ENCODE results near the gene DDX42.

DNA sequence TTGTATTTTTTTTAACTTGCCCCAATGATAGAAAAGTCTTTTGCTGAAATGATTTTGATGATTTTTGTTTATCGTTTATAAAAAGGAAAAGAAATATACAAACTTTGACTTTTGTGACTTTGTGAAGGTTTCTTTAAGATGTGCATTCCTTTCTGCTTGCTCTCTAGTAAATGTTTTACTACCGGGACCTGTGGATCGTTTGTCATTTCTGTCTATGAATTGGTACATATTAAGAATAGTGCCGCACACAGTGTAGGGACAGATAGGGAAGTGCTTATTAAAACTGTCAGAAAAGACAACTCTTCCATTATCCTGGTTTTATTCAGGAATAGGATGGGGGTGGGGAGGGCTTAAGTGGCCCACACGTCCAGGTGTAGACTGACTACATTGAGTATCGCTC lies 45.2 kb downstream of the DDX42 start:
- TF ChIP-seq EZH2 (IDR thresholded peaks at IDR 0.05; ENCODE audit: insufficient read depth, poor library complexity, severe bottlenecking) (no peak), EZH2phosphoT487 (IDR thresholded peaks at IDR 0.05; ENCODE audit: insufficient read depth, low read depth) (no peak)

Measured in GM23248 (cell line).